DOHH2 (cell line): ENCODE measurements around the gene FAM53B.

ENCODE experiments used
- H3F3A ChIP-seq: fragments of 200-600 bp; sonication (generic), shearing (Covaris generic); 2 replicates; pipeline ENCODE4 v1.6.0; 2016; ENCODE audit warnings: antibody characterized with exemption, mild to moderate bottlenecking; ENCODE audit not compliant: control insufficient read depth, insufficient read depth
- H3K27ac ChIP-seq: fragments of 200-600 bp; sonication (generic); 2 replicates; pipeline ENCODE4 v1.5.1; 2014; ENCODE audit warnings: low read depth, mild to moderate bottlenecking, low read length, moderate library complexity
- H3K27me3 ChIP-seq: fragments of 200-600 bp; sonication (generic); 2 replicates; pipeline ENCODE4 v1.6.1; 2014; ENCODE audit warnings: mild to moderate bottlenecking, low read length, mixed read lengths; ENCODE audit not compliant: control insufficient read depth
- H3K36me3 ChIP-seq: fragments of 200-600 bp; sonication (generic); 2 replicates; pipeline ENCODE4 v1.6.1; 2014; ENCODE audit warnings: mild to moderate bottlenecking, low read length, moderate library complexity, mixed read lengths; ENCODE audit not compliant: control insufficient read depth
- H3K4me1 ChIP-seq: fragments of 200-600 bp; sonication (generic); 2 replicates; pipeline ENCODE4 v1.6.1; 2014; ENCODE audit warnings: mild to moderate bottlenecking, low read length, mixed read lengths; ENCODE audit not compliant: control insufficient read depth
- H3K4me2 ChIP-seq: fragments of 200-600 bp; sonication (generic); 2 replicates; pipeline ENCODE4 v1.6.0; 2014; ENCODE audit warnings: mild to moderate bottlenecking, low read length, moderate library complexity
- H3K4me3 ChIP-seq: fragments of 200-600 bp; sonication (generic); 2 replicates; pipeline ENCODE4 v1.5.1; 2014; ENCODE audit warnings: mild to moderate bottlenecking, low read length, mixed read lengths
- H3K79me2 ChIP-seq: fragments of 200-600 bp; sonication (generic); 2 replicates; pipeline ENCODE4 v1.6.1; 2014; ENCODE audit warnings: mild to moderate bottlenecking, low read length, mixed read lengths; ENCODE audit not compliant: control insufficient read depth
- H3K9me2 ChIP-seq: fragments of 200-600 bp; sonication (generic); replicated peaks from 2 replicates; pipeline ENCODE4 v1.6.1; 2014; ENCODE audit warnings: mild to moderate bottlenecking, low read length, mixed read lengths; ENCODE audit not compliant: control insufficient read depth
- H3K9me3 ChIP-seq: fragments of 200-600 bp; sonication (generic); 2 replicates; pipeline ENCODE4 v1.6.1; 2014; ENCODE audit warnings: antibody characterized with exemption, low read length, mixed read lengths; ENCODE audit not compliant: control insufficient read depth, insufficient read depth
- H4K20me1 ChIP-seq: fragments of 200-600 bp; sonication (generic); 2 replicates; pipeline ENCODE4 v1.6.0; 2014; ENCODE audit warnings: low read depth, mild to moderate bottlenecking, antibody characterized with exemption, low read length, moderate library complexity; ENCODE audit not compliant: control insufficient read depth, insufficient read depth
- CTCF ChIP-seq: fragments of 200-600 bp; sonication (generic); IDR thresholded peaks from one replicate; pipeline ENCODE4 v1.5.1; 2014; ENCODE audit warnings: antibody characterized with exemption, mild to moderate bottlenecking, low read depth, low read length; ENCODE audit not compliant: poor library complexity, severe bottlenecking
- EZH2phosphoT487 ChIP-seq: fragments of 200-600 bp; sonication (generic); IDR thresholded peaks from 2 replicates; pipeline ENCODE4 v1.6.1; 2017; ENCODE audit warnings: borderline replicate concordance, mild to moderate bottlenecking, antibody characterized with exemption, low read length, moderate library complexity, mixed read lengths

FAM53B gene

GRCh38 chr10:124648131-124648475, 96.1 kb downstream of the FAM53B start:
- Histone ChIP-seq H3K79me2 (peaks cover 63% of the 10 kb centered on the region), H3K9me2 (no peaks in the 10 kb centered on the region), H3K4me1 (peaks cover 44% of the 10 kb centered on the region), H3F3A (no peaks in the 10 kb centered on the region), H3K9me3 (no peaks in the 10 kb centered on the region), H3K27ac (peak overlapping the region; percentile 8; the same call in 1 of the 2 replicates), H3K36me3 (peaks cover 15% of the 10 kb centered on the region), H3K4me3 (peak overlapping the region; percentile 53), H4K20me1 (peaks cover 7% of the 10 kb centered on the region; the same call in 1 of the 2 replicates), H3K4me2 (peak overlapping the region; percentile 59), H3K27me3 (no peaks in the 10 kb centered on the region)
- no peak for TF ChIP-seq CTCF
- TF ChIP-seq EZH2phosphoT487 = no peak

DNA sequence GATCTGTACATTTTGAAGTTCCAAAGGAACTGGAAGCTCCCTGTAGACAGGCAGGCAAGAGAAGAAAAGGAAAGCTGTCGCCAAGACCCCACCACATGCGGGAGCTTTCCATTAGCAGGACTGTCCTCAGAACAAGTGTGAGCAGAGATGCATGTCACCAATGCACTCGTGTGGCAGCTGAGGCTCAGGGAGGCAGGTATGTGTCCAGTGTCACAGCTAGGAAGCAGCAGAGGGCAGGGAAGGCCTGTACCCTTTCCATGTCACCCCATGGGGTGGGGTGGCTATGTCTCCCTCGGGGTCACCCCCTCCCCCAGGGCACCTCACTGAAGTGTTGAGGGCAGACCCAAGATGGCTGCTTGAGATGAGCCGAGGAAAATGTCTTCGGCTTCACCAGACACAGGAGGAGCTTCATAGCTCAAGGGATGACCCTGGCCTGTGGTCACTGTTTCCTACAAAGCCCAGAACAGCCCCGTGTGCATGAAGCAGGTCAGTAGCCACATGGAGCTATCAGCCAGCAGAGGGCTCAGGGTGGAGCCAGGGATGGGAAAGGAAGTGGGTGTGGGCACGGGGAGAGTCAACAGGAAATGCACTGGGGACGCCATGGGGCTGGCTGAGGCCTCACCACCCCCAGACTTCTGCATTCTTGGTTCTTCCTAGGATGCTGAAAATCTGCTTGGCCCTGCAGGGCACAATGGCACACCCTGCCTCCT, 96.6 kb downstream of the FAM53B start:
- peak overlapping the region; percentile 8; the same call in 1 of the 2 replicates for H3K27ac ChIP-seq
- peaks cover 66% of the 10 kb centered on the region for H3K79me2 ChIP-seq
- H3K4me3 ChIP-seq = peak overlapping the region; percentile 53
- peaks cover 7% of the 10 kb centered on the region; the same call in 1 of the 2 replicates for H4K20me1 ChIP-seq
- peak overlapping the region; percentile 59 for H3K4me2 ChIP-seq
- peaks cover 15% of the 10 kb centered on the region for H3K36me3 ChIP-seq
- no peaks in the 10 kb centered on the region for H3K9me2 ChIP-seq
- TF ChIP-seq CTCF (peak; percentile 55), EZH2phosphoT487 (no peak)
- no peaks in the 10 kb centered on the region for H3K27me3 ChIP-seq
- H3K4me1 ChIP-seq = peaks cover 48% of the 10 kb centered on the region
- H3F3A ChIP-seq = no peaks in the 10 kb centered on the region
- no peaks in the 10 kb centered on the region for H3K9me3 ChIP-seq

- Histone ChIP-seq H3K4me1 (peaks cover 47% of the 10 kb centered on the region), H3K9me3 (no peaks in the 10 kb centered on the region), H3K27me3 (no peaks in the 10 kb centered on the region), H3F3A (no peaks in the 10 kb centered on the region), H3K4me3 (no peak overlapping the region), H3K79me2 (peaks cover 63% of the 10 kb centered on the region), H3K27ac (no peak overlapping the region), H3K36me3 (peaks cover 12% of the 10 kb centered on the region), H3K9me2 (no peaks in the 10 kb centered on the region), H3K4me2 (no peak overlapping the region), H4K20me1 (peaks cover 7% of the 10 kb centered on the region; the same call in 1 of the 2 replicates)
- TF ChIP-seq EZH2phosphoT487 (no peak), CTCF (no peak)
Observed at GRCh38 chr10:124646483-124647352, 97.5 kb downstream of the FAM53B start.
